ENCODE data around the gene PEX11G.

PEX11G gene

GRCh38 chr19:7534531-7535046 lies 45.8 kb upstream of the PEX11G start:
- H3K36me3 ChIP-seq (ENCODE audit: insufficient read depth, low read length): peaks cover 15% of the 10 kb centered on the region
- peak overlapping the region; percentile 81 for H3K4me2 ChIP-seq (ENCODE audit: low read length)
- H3K9ac ChIP-seq (ENCODE audit: low read length): peak overlapping the region; percentile 66
- H3F3A ChIP-seq (ENCODE audit: insufficient read depth, low read length): no peaks in the 10 kb centered on the region
- no peak overlapping the region for H3K27ac ChIP-seq (ENCODE audit: low read depth, low read length, poor library complexity, severe bottlenecking)
- no peaks in the 10 kb centered on the region for H3K9me2 ChIP-seq (ENCODE audit: low read depth, low read length)
- TF ChIP-seq CTCF (IDR thresholded peaks at IDR 0.05; ENCODE audit: low read length): no peak
- TF ChIP-seq EZH2 (IDR thresholded peaks at IDR 0.05; ENCODE audit: borderline replicate concordance, low read length): no peak
- no peaks in the 10 kb centered on the region for H3K79me2 ChIP-seq (ENCODE audit: insufficient read depth, low read length)
- H3K27me3 ChIP-seq (ENCODE audit: insufficient read depth, low read length): no peaks in the 10 kb centered on the region
- no peak overlapping the region for H2AFZ ChIP-seq (ENCODE audit: low read length)
- no peaks in the 10 kb centered on the region for H4K20me1 ChIP-seq (ENCODE audit: insufficient read depth, low read length)
- H3K4me3 ChIP-seq (ENCODE audit: low read depth, low read length, poor library complexity, severe bottlenecking): peak overlapping the region; percentile 68
- peaks cover 13% of the 10 kb centered on the region for H3K4me1 ChIP-seq (ENCODE audit: insufficient read depth, low read length, severe bottlenecking)
- no peaks in the 10 kb centered on the region for H3K9me3 ChIP-seq (ENCODE audit: low read length)

- H2AFZ ChIP-seq (ENCODE audit: low read length): no peak overlapping the region; the same call in 1 of the 2 replicates
Observed at GRCh38 chr19:7533925-7534480, 45.2 kb upstream of the PEX11G start.

GRCh38 chr19:7533281-7533885 lies 44.5 kb upstream of the PEX11G start:
- Histone ChIP-seq H3F3A (ENCODE audit: insufficient read depth, low read length) (no peaks in the 10 kb centered on the region), H3K4me1 (ENCODE audit: insufficient read depth, low read length, severe bottlenecking) (peaks cover 13% of the 10 kb centered on the region), H3K27ac (ENCODE audit: low read depth, low read length, poor library complexity, severe bottlenecking) (no peak overlapping the region), H3K36me3 (ENCODE audit: insufficient read depth, low read length) (peaks cover 8% of the 10 kb centered on the region), H2AFZ (ENCODE audit: low read length) (no peak overlapping the region; the same call in 1 of the 2 replicates), H3K27me3 (ENCODE audit: insufficient read depth, low read length) (no peaks in the 10 kb centered on the region), H3K9me2 (ENCODE audit: low read depth, low read length) (no peaks in the 10 kb centered on the region), H3K9me3 (ENCODE audit: low read length) (no peaks in the 10 kb centered on the region), H4K20me1 (ENCODE audit: insufficient read depth, low read length) (no peaks in the 10 kb centered on the region), H3K4me3 (ENCODE audit: low read depth, low read length, poor library complexity, severe bottlenecking) (peak overlapping the region; percentile 68), H3K79me2 (ENCODE audit: insufficient read depth, low read length) (no peaks in the 10 kb centered on the region), H3K9ac (ENCODE audit: low read length) (peak overlapping the region; percentile 36; the same call in 1 of the 2 replicates), H3K4me2 (ENCODE audit: low read length) (peak overlapping the region; percentile 51)
- TF ChIP-seq EZH2 (IDR thresholded peaks at IDR 0.05; ENCODE audit: borderline replicate concordance, low read length) (no peak), CTCF (IDR thresholded peaks at IDR 0.05; ENCODE audit: low read length) (no peak)

More at GRCh38 chr19:7533925-7534480, 45.2 kb upstream of the PEX11G start:
- no peaks in the 10 kb centered on the region for H3K27me3 ChIP-seq (ENCODE audit: insufficient read depth, low read length)
- no peaks in the 10 kb centered on the region for H4K20me1 ChIP-seq (ENCODE audit: insufficient read depth, low read length)
- peak overlapping the region; percentile 68 for H3K4me3 ChIP-seq (ENCODE audit: low read depth, low read length, poor library complexity, severe bottlenecking)
- H3K9me3 ChIP-seq (ENCODE audit: low read length): no peaks in the 10 kb centered on the region
- H3K9me2 ChIP-seq (ENCODE audit: low read depth, low read length): no peaks in the 10 kb centered on the region
- H3K4me1 ChIP-seq (ENCODE audit: insufficient read depth, low read length, severe bottlenecking): peaks cover 13% of the 10 kb centered on the region
- no peaks in the 10 kb centered on the region for H3K79me2 ChIP-seq (ENCODE audit: insufficient read depth, low read length)
- peak overlapping the region; percentile 81 for H3K4me2 ChIP-seq (ENCODE audit: low read length)
- peaks cover 14% of the 10 kb centered on the region for H3K36me3 ChIP-seq (ENCODE audit: insufficient read depth, low read length)
- peak overlapping the region; percentile 66; the same call in 1 of the 2 replicates for H3K9ac ChIP-seq (ENCODE audit: low read length)
- TF ChIP-seq EZH2 (IDR thresholded peaks at IDR 0.05; ENCODE audit: borderline replicate concordance, low read length): no peak
- no peak for TF ChIP-seq CTCF (IDR thresholded peaks at IDR 0.05; ENCODE audit: low read length)
- no peaks in the 10 kb centered on the region for H3F3A ChIP-seq (ENCODE audit: insufficient read depth, low read length)
- H3K27ac ChIP-seq (ENCODE audit: low read depth, low read length, poor library complexity, severe bottlenecking): no peak overlapping the region

Measured in OCI-LY1 (cell line).